22Rv1 (cell line): ENCODE data around the gene TUBD1.
A peak's percentile ranks its signal among the peaks of the same experiment; 100 is the strongest.
"Not testable (repeated sequence)": the region's sequence is repeated elsewhere in the genome, so short reads cannot be mapped to it uniquely, and the experiment has no call there.

Experiments used
- H3K27ac ChIP-seq: fragments of 450-650 bp; 2 replicates; pipeline ENCODE4 v1.5.1; 2017
- ZFX ChIP-seq: fragments of 450-650 bp; IDR thresholded peaks from 2 replicates; pipeline ENCODE4 v1.6.1; 2017; ENCODE audit warnings: antibody characterized with exemption, borderline replicate concordance
- TF ChIP-seq, protein P1 (sequence below): fragments of 450-650 bp; IDR thresholded peaks from 2 replicates; pipeline ENCODE4 v1.5.1; 2017; ENCODE audit warnings: mild to moderate bottlenecking

The TUBD1 gene, protein sequence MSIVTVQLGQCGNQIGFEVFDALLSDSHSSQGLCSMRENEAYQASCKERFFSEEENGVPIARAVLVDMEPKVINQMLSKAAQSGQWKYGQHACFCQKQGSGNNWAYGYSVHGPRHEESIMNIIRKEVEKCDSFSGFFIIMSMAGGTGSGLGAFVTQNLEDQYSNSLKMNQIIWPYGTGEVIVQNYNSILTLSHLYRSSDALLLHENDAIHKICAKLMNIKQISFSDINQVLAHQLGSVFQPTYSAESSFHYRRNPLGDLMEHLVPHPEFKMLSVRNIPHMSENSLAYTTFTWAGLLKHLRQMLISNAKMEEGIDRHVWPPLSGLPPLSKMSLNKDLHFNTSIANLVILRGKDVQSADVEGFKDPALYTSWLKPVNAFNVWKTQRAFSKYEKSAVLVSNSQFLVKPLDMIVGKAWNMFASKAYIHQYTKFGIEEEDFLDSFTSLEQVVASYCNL

DNA sequence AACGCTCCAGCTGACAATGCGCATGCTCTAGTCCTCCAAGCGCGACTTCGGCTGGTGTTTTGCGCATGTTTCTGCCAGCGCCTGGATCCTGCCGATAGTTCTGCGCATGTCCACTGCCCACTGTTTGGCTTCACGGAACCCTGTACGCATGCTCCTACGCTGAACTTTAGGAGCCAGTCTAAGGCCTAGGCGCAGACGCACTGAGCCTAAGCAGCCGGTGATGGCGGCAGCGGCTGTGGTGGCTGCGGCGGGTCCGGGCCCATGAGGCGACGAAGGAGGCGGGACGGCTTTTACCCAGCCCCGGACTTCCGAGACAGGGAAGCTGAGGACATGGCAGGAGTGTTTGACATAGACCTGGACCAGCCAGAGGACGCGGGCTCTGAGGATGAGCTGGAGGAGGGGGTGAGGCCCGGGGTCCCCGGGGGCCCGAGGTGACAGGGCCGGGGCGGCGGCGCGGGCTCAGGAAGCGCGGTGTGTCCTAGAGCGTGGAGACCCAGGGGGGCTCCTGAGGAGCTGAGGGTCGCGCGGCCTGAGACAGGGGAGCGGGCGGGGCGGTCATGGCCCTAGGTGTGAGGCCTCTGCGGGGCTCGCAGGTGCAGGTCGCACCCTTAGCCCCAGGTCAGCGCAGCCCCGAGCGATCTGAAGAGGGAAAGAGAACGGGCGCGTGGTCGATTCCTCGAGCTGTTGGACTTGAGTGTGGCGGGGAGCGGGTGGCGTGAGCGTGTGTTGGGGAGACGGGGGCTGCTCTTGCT is at the start of gene TUBD1, which contains the start of gene RPS6KB1:
TSS of gene TUBD1 (minus strand) at position 20 of the 752 bp plus-strand sequence. CDS start 1,941 bp downstream, outside the sequence.
TSS of gene RPS6KB1 (plus strand) at position 198 of the 752 bp plus-strand sequence. CDS start at position 262, 64 bp downstream.
- TF ChIP-seq, protein P1, sequence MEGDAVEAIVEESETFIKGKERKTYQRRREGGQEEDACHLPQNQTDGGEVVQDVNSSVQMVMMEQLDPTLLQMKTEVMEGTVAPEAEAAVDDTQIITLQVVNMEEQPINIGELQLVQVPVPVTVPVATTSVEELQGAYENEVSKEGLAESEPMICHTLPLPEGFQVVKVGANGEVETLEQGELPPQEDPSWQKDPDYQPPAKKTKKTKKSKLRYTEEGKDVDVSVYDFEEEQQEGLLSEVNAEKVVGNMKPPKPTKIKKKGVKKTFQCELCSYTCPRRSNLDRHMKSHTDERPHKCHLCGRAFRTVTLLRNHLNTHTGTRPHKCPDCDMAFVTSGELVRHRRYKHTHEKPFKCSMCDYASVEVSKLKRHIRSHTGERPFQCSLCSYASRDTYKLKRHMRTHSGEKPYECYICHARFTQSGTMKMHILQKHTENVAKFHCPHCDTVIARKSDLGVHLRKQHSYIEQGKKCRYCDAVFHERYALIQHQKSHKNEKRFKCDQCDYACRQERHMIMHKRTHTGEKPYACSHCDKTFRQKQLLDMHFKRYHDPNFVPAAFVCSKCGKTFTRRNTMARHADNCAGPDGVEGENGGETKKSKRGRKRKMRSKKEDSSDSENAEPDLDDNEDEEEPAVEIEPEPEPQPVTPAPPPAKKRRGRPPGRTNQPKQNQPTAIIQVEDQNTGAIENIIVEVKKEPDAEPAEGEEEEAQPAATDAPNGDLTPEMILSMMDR = no peak
- TF ChIP-seq ZFX = no peak
- peak within 1 kb of the TSS; percentile 85 for H3K27ac ChIP-seq

DNA sequence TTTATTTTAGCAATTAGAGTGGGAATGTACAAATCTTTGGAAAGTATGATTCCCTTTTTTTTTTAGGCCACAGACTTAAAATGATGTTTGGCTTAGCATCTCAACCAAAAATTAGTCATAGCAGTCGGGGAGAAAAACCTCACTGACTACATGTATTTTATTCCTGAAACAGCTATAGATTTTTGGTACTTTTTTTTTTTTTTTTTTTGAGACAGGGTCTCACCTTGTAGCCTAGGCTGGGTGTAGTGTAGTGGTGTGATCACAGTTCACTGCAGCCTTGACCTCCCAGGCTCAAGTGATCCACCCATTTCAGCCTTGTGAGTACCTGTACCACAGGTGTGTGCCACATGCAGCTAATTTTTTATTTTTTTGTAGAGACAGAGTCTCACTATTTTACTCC is 48.4 kb upstream of the TUBD1 start:
- TF ChIP-seq, protein P1 = no peak
- no peak for TF ChIP-seq ZFX

DNA sequence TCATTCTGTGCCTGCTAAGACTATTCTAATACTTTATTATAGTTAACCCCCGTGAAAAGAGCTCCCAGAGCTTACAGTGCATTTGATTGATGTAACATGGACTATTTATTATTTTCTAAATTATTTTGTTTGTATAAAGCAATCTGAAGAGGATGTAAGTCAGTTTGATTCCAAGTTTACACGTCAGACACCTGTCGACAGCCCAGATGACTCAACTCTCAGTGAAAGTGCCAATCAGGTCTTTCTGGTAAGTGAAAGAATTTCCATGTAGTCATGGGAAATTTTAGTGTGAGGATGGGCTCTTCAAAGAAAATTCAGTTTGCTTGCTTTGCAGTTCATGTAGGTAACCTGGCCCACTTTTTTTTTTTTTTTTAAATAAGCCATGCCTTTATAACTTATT is 48.0 kb upstream of the TUBD1 start:
- H3K27ac ChIP-seq = not testable (repeated sequence)

More for the DNA sequence above, 48.4 kb upstream of the TUBD1 start:
- no peak overlapping the region for H3K27ac ChIP-seq

DNA sequence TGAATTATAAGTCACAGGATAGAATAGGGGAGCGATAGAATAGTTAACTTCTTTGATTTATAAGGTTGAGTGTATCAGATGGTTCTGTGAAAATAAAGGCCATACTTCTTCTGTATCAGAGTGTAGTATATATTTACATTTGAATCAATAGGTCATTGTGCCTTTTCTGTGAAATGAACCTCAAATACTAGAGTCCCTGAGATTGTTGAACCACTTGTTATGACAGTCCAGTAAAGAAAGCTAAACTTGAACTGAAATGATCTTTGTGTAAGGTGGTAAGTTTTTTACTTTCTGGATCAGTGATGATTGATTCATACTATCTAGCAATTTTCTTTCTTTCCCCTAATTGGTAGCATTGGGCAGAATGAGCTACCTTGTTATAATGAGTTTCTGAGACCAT is 40.6 kb upstream of the TUBD1 start:
- H3K27ac ChIP-seq = not testable (repeated sequence)

DNA sequence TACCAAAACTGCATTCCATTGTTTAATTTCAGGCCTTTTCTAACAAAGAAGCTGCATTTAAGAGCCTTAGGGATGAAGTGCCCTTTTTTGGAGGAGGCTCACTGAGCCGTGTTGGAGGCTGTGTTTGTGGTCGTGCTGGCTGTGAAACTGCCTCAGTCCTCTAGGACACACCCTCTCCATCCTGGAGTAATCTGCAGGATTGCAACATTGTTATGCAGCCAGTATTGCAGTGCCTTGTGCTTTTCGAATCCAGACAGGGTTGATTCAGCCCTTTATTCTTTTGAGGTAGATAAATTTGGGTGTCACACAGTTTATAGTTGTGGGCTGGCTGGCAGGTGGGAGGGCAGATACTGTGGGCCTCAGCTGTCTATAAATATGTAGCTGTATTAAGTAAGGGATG is 38.0 kb upstream of the TUBD1 start:
- H3K27ac ChIP-seq = not testable (repeated sequence)

DNA sequence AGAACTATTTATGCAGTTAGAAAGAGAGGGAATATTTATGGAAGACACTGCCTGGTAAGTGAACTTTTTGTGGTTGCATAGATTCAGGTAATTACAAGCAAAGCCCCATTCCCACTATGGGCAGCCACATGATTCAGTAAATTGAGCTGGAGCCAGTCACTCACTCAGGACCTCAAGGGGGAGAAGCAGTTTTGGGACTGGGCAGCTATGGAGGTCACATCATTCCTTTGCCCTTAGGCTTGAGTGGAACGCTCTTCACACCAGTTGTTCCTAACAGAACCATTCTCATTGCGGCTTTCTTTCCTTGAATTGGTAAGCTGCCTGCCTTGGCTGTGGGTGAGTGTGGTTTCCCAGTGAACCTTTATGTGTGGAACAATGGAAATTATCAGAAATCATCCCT is 37.4 kb upstream of the TUBD1 start:
- not testable (repeated sequence) for H3K27ac ChIP-seq

DNA sequence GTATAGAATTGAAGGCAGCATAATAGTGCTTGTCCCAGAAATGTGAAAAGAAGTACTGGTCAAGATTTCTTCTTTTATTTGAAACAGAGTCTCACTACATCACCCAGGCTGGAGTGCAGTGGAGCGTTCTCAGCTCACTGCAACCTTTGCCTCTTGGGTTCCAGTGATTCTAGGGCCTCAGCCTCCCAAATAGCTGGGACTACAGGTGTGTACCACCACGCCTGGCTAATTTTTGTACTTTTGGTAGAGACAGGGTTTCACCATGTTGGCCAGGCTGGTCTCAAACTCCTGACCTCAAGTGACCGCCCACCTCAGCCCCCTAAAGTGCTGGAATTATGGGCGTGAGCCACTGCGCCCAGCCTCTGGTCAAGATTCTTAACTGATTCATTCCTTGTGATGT is 27.9 kb upstream of the TUBD1 start:
- not testable (repeated sequence) for H3K27ac ChIP-seq

DNA sequence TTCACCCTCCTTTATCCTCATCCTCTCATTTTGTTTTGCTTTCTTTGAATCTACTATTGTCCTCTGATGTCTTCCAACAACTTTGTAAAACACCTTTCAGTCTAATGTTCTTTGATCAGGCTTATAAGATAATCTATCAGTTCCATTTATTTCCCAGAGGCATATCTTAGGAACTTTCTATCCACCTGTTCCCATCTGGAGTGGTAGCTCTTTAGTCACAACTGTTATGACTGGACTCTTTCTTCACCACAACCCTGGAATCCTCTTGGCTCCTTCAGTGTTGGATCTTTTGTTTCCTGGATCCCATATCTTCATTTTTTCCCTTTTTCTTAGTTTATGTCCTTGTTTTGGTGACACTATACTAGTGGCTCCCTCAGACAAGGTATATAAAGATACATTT is 23.7 kb upstream of the TUBD1 start:
- no peak overlapping the region for H3K27ac ChIP-seq

DNA sequence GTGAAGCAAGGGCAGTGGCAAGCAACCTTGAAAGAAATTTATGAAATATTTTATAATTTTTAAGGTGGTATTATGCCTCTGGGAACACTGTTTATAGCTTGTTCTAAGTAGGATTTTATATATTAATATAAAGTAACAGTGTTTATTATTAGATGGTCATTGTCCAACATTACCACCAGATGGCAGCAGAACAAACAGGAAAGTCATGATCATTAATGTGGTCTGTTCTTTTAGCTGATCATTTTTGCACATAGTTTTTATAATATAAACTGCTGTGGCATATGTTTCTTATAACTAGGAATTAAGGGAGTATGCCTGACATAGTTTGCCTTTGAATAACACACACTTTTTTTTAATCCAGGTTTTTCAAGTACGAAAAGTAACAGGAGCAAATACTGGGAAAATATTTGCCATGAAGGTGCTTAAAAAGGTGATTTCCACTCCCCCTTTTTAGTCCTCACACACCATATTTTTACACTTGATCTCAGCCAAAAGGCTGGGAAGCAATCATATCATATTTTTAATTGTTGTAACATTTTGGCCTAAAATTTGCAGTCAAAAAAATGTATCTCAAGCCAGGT is 21.6 kb upstream of the TUBD1 start:
- TF ChIP-seq, protein P1 = peak; percentile 85
- no peak for TF ChIP-seq ZFX
- no peak overlapping the region for H3K27ac ChIP-seq

More for the DNA sequence above, 23.7 kb upstream of the TUBD1 start:
- TF ChIP-seq, protein P1 = no peak
- no peak for TF ChIP-seq ZFX

DNA sequence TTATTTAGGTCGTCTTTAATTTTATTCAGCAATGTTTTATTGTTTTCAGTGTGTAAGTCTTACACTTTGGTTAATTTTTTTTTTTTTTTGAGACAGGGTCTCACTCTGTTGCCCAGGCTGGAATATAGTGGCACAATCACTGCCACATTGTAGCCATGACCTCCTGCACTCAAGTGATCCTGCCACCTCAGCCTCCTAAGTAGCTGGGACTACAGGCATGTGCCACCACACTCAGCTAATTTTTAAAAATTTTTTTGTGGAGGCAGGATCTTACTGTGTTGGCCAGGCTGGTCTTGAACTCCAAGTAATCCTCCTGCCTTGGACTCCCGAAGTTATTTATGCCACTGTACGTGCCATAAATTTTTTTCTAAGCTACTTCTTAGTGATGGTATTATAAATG is 14.7 kb upstream of the TUBD1 start:
- no peak overlapping the region for H3K27ac ChIP-seq
- TF ChIP-seq ZFX = no peak
- TF ChIP-seq, protein P1 = no peak
